Measurements from ENCODE around the gene LCOR. TPM values are rescaled to one million over a fixed set of nuclear protein-coding genes. Genes with fewer than 3 reads are reported as not detected.

LCOR gene
- total RNA-seq, 1 experiment from 2014 or later = 10.5 TPM

DNA sequence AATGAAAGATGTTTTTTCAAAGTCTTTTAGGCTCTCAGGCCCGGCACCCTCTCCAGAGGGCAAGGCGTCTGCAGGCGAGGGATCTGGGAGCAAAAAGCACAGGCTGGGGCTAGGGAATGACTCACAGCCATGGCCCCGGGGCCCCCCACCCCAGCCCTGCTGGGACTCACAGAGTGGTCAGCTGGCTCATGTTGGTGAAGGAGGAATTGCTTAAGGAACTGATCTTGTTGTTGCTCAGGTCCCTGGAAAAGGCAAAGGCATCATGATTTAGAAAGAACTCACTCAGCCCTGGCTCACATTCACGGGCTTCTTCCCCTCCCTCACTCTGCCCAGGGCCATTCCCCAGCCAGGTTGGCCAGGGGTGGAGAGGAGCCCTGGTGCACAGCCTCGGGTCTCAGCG, 202.2 kb downstream of the LCOR start:
- CTCF ChIA-PET = no interaction called here
- H2AFZ ChIP-seq (ENCODE audit: low read length) = no peak overlapping the region
- no peaks in the 10 kb centered on the region for H3K27me3 ChIP-seq (ENCODE audit: low read length)
- H3K4me1 ChIP-seq (ENCODE audit: insufficient read depth, low read length) = 0 out of 2 replicates have a peak, but pooled peaks cover 8% of the 10 kb centered on the region
- POLR2A ChIA-PET (ENCODE audit: unreplicated experiment) = no interaction called here
- no peaks in the 10 kb centered on the region for H4K20me1 ChIP-seq (ENCODE audit: low read length)
- H3K27ac ChIP-seq (ENCODE audit: low read length) = no peak overlapping the region
- H3K36me3 ChIP-seq (ENCODE audit: low read depth, low read length) = no peaks in the 10 kb centered on the region
- no peaks in the 10 kb centered on the region for H3K9me3 ChIP-seq (ENCODE audit: low read length)
- H3F3A ChIP-seq (ENCODE audit: low read length, unreplicated experiment) = no peaks in the 10 kb centered on the region
- no peak for TF ChIP-seq EZH2 (IDR thresholded peaks at IDR 0.05; ENCODE audit: low read length, unreplicated experiment)
- TF ChIP-seq, protein P1, sequence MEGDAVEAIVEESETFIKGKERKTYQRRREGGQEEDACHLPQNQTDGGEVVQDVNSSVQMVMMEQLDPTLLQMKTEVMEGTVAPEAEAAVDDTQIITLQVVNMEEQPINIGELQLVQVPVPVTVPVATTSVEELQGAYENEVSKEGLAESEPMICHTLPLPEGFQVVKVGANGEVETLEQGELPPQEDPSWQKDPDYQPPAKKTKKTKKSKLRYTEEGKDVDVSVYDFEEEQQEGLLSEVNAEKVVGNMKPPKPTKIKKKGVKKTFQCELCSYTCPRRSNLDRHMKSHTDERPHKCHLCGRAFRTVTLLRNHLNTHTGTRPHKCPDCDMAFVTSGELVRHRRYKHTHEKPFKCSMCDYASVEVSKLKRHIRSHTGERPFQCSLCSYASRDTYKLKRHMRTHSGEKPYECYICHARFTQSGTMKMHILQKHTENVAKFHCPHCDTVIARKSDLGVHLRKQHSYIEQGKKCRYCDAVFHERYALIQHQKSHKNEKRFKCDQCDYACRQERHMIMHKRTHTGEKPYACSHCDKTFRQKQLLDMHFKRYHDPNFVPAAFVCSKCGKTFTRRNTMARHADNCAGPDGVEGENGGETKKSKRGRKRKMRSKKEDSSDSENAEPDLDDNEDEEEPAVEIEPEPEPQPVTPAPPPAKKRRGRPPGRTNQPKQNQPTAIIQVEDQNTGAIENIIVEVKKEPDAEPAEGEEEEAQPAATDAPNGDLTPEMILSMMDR (conservative IDR thresholded peaks at IDR 0.05; ENCODE audit: low read depth, low read length) = no peak
- TF ChIP-seq EZH2phosphoT487 (IDR thresholded peaks at IDR 0.05; ENCODE audit: borderline replicate concordance, low read length) = no peak
- ATAC-seq = no peak
- H3K4me2 ChIP-seq (ENCODE audit: low read length) = no peak overlapping the region
- H3K9ac ChIP-seq (ENCODE audit: low read length) = no peak overlapping the region
- H3K79me2 ChIP-seq (ENCODE audit: low read length) = no peaks in the 10 kb centered on the region
- no TSS peak for BruUV-seq (replicated peaks)
- intact Hi-C loops (cut with micrococcal nuclease) = no loop called here
- DNase-seq = no peak
- H3K9me2 ChIP-seq (replicated peaks; ENCODE audit: low read length) = no peaks in the 10 kb centered on the region
- no peak overlapping the region for H3K4me3 ChIP-seq (ENCODE audit: low read length)

DNA sequence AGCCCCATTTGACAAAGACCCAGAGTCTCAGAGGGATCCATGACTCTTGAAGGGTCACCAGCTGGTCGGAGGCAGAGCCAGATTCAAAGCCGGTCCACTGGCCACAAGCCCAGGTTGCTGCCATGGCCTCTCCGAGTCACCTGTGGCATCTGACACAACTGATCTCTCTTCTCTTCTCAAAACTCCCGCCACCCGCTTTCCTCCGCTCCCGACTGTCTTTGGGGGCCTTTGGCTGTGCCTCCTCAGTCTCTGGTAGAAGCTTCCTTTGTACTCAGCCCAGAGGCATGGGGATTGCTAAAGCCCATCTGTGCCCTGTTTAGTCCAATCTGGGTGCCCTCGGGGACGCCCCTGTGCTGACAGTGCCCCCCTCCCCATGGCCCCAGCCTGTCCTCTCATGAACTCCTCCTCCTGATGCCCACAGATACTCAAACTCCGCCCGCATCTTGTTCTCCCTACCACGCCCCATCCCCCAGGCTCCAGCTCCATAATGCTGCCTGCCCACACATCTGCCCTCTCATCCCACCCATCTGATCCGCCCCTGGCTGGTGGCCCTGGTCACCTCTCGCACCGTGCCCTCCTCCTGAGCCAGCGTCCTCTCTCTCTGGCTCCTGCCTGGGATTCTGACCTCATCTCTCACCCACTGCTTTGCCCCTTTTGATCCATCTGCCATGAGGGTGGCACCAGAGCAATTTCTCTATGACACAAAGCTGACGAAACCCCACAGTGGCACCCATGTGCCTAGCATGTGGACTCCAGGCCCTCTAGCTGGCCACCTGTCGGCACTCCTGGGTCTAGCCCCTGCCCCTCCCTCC, 203.1 kb downstream of the LCOR start:
- CTCF ChIA-PET = no interaction called here

More for the DNA sequence above, 203.1 kb downstream of the LCOR start:
- Histone ChIP-seq H2AFZ (ENCODE audit: low read length) (no peak overlapping the region), H3F3A (ENCODE audit: low read length, unreplicated experiment) (no peaks in the 10 kb centered on the region), H3K9me3 (ENCODE audit: low read length) (no peaks in the 10 kb centered on the region), H3K4me2 (ENCODE audit: low read length) (no peak overlapping the region), H3K4me3 (ENCODE audit: low read length) (no peak overlapping the region), H3K27ac (ENCODE audit: low read length) (no peak overlapping the region), H3K9me2 (replicated peaks; ENCODE audit: low read length) (no peaks in the 10 kb centered on the region), H3K79me2 (ENCODE audit: low read length) (no peaks in the 10 kb centered on the region), H3K9ac (ENCODE audit: low read length) (no peak overlapping the region), H3K27me3 (ENCODE audit: low read length) (no peaks in the 10 kb centered on the region), H3K4me1 (ENCODE audit: insufficient read depth, low read length) (0 out of 2 replicates have a peak, but pooled peaks cover 8% of the 10 kb centered on the region), H4K20me1 (ENCODE audit: low read length) (no peaks in the 10 kb centered on the region), H3K36me3 (ENCODE audit: low read depth, low read length) (no peaks in the 10 kb centered on the region)
- intact Hi-C loops (cut with micrococcal nuclease) = no loop called here
- ATAC-seq (no peak), DNase-seq (no peak)
- TF ChIP-seq EZH2phosphoT487 (IDR thresholded peaks at IDR 0.05; ENCODE audit: borderline replicate concordance, low read length) (no peak), EZH2 (IDR thresholded peaks at IDR 0.05; ENCODE audit: low read length, unreplicated experiment) (no peak)
- TF ChIP-seq, protein P1 (conservative IDR thresholded peaks at IDR 0.05; ENCODE audit: low read depth, low read length) = no peak
- POLR2A ChIA-PET (ENCODE audit: unreplicated experiment) = no interaction called here
- no TSS peak for BruUV-seq (replicated peaks)

Data from PC-3 (cell line).